Endothelial cell of umbilical vein (primary cell): ENCODE data around the gene SMOC1.

Experiments
- CTCF ChIP-seq, 2 donors: IDR thresholded peaks; 1 replicate in 1 of 2; 2 replicates in 1 of 2; pipeline ENCODE4 v1.5.1; 2011; ENCODE audit warnings: low read length in 2 of 2, mild to moderate bottlenecking in 2 of 2, moderate library complexity in 2 of 2, control low read depth in 1 of 2, inconsistent platforms in 1 of 2, low read depth in 1 of 2; ENCODE audit not compliant: insufficient read depth in 1 of 2; ENCODE audit errors: extremely low read depth in 1 of 2
- EZH2 ChIP-seq: IDR thresholded peaks from 2 replicates; pipeline ENCODE4 v1.6.1; 2012; ENCODE audit warnings: borderline replicate concordance, low read depth, mild to moderate bottlenecking, moderate library complexity, low read length, inconsistent platforms; ENCODE audit not compliant: severe bottlenecking
- POLR2AphosphoS5 ChIP-seq: IDR thresholded peaks from 2 replicates; pipeline ENCODE4 v1.6.1; 2012; ENCODE audit warnings: low read depth, mild to moderate bottlenecking, control low read depth, low read length, moderate library complexity; ENCODE audit not compliant: insufficient read depth

DNA sequence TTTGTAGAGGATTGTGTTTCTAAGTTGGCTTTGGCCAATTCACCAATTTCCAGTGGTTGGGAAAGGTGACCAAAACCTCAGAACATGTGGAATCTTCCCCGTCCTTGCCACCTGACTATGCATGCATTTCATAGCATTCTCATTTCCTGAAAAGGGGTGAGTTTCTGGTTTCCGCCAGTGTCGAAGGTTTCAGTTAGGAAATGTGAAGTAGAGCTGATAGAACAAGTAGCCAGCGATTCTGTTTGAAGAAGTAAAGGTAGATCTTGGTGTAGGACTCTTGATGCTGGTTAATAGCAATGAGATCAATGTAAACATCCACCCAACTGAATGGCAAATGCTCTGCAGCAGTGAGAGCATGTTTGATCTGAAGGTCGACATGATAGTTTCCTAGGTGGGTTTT is 15.9 kb downstream of the SMOC1 start:
- TF ChIP-seq EZH2 (no peak), CTCF (IDR thresholded peaks at IDR 0.05; ENCODE audit: extremely low read depth in 1 of 2, insufficient read depth in 1 of 2, low read depth in 1 of 2, low read length in 2 of 2) (no peak), POLR2AphosphoS5 (no peak)
